NOMO-1 treated with dmso at 0.1 percent for 144 hours (cell line): ENCODE results near the gene TNFRSF17.
"Not testable (repeated sequence)": the region's sequence is repeated elsewhere in the genome, so short reads cannot be mapped to it uniquely, and the experiment has no call there.

Experiments used
- DNase-seq: peaks from one replicate; lab custom pipeline; 2025; ENCODE audit not compliant: unreplicated experiment; lab: John Stamatoyannopoulos, UW

The TNFRSF17 gene

DNA sequence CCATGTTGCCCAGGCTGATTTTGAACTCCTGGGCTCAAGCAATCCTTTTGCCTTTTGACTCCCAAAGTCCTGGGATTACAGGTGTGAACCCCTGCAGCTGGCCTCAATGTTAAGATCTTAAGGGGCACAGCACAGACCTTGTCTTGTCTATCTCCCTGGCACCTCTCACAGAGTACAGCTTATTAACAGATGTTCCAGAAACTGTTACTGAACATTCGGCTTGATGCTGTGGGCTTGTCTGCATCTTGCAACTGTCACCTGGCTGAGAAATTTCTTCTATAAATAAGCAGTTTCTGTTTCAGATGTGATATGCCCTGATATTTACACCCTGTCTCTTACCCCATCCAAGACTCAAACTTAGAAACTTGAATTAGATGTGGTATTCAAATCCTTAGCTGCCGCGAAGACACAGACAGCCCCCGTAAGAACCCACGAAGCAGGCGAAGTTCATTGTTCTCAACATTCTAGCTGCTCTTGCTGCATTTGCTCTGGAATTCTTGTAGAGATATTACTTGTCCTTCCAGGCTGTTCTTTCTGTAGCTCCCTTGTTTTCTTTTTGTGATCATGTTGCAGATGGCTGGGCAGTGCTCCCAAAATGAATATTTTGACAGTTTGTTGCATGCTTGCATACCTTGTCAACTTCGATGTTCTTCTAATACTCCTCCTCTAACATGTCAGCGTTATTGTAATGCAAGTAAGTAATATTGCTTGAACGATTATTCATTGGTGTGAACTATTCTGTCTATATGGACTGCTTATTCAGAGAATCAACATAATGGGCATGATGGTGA is at the start of gene TNFRSF17:
Gene TNFRSF17, plus strand, starts transcription at position 450 of the 791 bp plus-strand sequence. Its CDS starts 115 bp downstream, at position 565.
- no peak for DNase-seq

DNA sequence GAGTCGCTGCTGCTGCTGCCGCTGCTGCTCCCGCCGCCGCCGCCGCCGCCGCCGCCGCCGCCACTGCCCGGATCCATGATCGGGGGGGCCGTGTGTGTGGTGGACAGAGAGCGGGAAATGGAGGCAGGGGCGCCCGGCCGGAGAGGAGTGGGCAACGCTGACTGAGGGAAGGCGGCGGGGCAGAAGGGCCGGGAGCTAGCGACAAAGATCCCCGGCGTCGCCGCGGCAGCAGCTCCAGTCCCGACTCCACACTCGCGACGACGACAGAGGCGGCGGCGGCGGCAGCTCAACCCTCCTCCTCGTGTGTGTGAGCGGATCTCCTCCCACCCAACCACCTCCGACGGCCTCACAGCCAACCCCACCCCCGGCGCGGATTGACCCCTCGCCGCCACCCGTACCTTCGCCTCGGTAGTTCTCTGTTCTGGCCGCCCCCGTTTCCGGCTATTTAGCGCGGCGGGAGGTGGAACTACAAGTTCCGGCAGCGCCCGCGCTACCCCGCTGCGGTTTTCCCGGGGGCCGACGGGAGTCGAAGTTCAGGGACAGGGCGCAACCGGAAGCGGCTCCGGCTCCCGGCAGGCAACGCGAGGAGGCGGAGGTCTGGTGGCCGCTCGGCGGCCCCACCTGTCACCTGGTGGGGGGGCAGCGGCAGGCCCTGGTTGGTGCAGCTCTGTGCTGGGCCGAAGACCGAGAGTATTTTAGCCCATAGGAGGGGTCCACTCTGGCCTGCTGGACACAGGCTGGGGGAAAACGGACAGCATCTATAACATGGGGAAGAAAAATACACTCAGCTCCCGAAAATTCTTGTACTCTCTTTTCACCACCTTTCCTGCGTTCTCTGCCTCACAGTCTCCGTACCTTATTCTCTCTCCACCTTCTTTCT is 49.1 kb upstream of the TNFRSF17 start, which contains the start of gene GSPT1:
Gene GSPT1, minus strand, starts transcription at position 313 of the 880 bp plus-strand sequence. Its CDS starts 236 bp downstream, at position 77.
- peak; percentile 98 for DNase-seq

DNA sequence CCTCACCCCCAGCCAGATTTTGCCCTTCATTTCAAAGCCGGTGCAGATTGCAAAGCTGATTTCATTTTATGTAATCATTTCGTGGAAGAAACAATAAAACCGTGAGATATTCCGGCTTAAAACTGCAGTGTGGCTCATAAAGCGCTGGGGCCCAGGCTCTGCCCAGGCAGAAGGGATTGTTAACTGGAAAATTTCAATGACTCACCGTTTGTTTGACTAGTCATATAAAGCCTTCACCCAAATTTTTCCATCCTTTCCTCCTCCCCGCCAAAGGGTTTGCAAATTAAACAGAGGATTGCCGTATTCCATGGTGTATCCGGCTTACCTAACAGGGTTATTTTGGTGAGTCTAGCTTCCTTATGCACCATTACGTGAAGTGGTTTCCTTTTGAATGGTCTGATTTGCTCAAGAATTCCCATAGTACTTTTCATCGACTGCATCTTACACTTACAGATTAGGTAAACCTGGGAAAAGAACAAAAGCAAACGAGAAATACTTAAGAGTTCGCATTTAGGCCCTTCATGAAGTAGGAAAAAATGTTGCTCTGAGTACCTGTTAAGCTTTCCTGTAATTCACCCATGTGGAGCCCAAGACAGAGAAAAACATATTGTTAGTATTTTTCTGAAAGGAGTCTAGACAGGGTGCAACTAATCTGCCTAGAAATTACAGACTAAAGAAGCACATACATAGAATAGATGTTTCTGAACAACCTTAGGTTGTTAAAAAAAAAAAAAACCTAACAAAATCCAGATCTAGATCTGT is 48.3 kb upstream of the TNFRSF17 start:
- DNase-seq: no peak

DNA sequence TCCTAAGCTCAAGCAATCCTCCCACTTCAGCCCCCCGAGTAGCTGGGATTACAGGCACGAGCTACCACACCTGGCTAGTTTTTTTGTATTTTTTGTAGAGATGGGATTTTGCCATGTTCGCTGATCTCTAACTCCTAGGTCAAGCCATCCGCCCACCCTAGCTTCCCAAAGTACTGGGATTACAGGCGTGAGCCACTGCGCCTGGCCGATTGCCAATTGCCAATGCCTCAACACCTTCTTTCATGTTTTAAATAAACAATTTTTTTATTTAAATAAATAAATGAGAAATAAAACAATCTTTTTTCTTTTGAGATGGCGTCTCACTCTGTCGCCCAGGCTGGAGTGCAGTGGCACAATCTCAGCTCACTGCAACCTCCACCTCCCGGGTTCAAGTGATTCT is 41.0 kb upstream of the TNFRSF17 start:
- DNase-seq: not testable (repeated sequence)

DNA sequence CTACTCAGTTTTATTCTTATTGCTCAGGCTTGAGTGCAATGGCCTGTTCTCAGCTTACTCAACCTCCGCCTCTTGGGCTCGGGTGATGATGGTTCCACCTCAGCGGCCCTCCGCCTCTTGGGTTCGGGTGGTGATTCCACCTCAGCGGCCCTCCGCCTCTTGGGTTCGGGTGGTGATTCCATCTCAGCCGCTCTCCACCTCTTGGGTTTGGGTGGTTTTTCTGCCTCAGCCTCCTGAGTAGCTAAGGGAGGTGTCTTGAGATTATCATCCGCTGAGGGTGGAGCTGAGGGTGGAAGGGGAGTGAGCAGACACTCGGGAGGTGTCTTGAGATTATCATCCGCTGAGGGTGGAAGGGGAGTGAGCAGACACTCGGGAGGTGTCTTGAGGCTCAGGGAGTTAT is 37.7 kb upstream of the TNFRSF17 start:
- DNase-seq: not testable (repeated sequence)

DNA sequence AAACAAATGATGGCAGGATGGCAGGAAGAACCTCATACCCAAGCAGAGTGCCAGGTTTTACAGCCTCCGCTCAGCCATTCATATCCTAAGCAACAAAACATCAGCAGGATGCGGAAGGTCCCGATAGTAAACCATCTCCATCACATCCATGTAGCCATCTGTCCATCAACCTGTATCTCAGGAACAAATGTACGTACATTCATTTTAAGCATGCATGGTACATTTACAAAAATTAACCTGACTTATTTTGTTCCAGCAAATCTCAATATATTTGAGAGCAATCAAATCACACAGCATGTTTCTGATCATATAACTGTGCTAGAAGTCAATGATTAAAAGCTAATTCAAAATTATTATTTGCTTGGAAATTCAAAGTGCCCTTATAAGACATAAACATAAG is 23.1 kb upstream of the TNFRSF17 start, which contains the start of gene NPIPB2:
Gene NPIPB2, minus strand, starts transcription at position 101 of the 400 bp plus-strand sequence. Its CDS starts 0 bp downstream, at position 101.
- DNase-seq: not testable (repeated sequence)

DNA sequence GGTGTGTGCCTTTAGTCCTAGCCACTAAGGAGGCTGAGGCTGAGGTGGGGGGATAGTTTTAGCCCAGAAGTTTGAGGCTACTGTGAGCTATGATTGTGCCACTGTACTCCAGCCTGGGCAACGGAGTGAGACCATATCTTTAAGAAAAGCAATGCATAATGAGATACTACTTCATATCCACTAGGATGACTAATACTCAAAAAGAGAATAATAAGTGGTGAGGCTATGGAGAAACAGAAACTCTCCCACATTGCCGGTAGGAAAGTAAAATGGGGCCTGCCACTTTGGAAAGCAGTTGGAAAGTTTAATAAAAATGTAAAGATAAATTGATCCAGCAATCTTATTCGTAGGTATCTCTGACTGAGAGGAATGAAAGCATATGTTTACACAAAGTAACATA is 18.6 kb upstream of the TNFRSF17 start:
- no peak for DNase-seq

DNA sequence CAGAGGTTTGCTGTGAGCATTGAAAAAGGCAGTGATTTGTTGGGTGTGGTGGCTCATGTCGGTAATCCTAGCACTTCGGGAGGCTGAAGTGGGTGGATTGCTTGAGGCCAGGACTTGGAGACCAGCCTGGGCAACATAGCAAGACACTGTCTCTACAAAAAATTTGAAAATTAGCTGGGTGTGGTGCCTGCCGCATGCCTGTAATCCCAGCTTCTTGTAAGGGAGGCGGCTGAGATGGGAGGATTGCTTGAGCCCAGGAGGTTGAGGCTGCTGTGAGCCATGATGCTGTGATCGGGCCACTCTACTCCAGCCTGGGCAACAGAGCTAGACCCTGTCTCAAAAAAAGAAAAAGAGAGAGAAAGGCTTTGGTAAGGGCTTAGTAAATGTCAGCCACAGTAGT is 16.2 kb upstream of the TNFRSF17 start:
- DNase-seq: no peak

DNA sequence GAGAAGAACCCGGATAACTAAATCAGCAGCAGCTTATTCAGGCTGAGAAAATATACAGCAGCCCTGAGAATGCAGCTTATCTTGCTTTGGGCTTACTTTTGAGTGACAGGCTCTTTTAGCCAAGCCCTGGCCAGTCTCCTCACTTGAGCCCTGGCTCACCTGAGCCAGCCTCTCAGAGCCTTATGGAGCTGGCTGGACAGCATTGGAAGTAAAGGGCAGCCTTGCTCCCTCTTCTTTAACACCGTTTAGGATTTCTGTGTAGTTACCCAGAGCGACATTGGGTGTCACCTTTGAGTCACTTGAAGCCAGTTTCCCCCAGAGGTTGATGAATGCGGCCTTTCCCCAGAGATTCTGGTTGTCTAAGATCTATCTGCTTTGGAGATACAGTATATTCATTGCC is 15.5 kb upstream of the TNFRSF17 start:
- DNase-seq: peak; percentile 12

DNA sequence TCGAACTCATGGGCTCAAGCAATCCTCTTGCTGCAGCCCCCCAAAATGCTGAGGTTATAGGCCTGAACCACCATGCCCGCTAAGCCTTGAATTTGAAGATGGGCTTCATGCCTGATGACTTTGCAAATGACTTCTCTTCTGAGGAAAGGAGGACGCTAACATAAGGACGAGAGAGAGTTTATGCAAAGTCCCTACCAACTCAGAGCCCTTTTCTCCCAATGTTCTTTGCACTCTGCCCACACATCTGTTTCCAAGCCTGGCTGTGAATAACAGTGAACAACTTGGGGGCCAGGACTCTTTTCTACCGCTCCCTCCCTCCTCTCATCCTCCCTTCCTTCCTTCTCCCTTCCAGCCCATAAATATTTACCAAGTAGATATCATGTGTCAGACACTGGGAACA is 14.6 kb upstream of the TNFRSF17 start:
- no peak for DNase-seq

DNA sequence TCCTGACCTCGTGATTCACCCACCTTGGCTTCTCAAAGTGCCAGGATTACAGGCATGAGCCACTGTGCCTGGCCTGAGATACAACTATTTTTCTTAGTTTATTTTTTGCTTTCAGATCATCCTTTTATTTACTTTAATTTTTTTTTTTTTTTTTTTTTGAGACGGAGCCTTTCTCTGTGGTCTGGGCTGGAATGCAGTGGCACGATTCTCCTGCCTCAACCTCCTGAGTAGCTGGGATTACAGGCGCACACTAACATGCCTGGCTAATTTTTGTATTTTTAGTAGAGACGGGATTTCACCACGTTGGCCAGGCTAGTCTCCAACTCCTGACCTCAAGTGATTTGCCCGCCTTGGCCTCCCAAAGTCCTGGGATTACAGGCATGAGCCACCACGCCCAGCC is 11.4 kb upstream of the TNFRSF17 start:
- DNase-seq: not testable (repeated sequence)

DNA sequence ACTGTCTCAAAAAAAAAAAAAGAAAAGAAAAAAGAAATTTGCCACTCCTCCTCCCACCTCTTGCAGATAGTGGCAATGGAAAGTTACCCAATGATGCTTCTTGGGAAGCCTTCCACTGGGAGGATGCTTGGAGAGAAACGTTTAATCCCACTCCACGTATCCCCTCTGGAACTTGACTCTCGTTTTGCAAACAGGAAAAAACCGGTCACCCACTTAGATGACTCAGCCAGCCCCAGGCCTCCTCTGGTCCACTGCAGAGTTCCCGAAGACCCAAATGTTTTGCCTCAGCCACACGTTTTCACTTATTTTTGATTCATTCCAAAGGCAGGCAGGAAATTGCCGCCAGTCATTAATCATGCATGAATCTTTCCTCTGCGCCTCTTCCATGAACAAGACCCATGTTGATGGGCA is 9.3 kb upstream of the TNFRSF17 start:
- DNase-seq: no peak

DNA sequence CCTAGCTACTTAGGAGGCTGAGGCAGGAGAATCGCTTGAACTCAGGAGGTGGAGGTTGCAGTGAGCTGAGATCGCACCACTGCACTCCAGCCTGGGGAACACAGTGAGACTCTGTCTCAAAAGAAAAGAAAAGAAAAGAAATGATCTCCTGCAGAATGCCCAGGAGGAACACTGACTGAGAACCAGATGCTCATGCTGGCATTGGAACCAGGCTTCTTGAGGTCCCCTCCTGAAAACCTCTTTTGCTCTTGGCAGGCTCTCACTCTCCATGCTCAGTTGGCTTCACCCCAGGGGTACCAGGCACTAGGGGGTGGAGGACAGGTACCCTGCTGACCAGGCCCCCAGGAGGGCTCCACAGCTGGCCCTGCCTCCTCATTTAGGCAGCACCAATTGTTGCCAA is 8.5 kb upstream of the TNFRSF17 start:
- no peak for DNase-seq

DNA sequence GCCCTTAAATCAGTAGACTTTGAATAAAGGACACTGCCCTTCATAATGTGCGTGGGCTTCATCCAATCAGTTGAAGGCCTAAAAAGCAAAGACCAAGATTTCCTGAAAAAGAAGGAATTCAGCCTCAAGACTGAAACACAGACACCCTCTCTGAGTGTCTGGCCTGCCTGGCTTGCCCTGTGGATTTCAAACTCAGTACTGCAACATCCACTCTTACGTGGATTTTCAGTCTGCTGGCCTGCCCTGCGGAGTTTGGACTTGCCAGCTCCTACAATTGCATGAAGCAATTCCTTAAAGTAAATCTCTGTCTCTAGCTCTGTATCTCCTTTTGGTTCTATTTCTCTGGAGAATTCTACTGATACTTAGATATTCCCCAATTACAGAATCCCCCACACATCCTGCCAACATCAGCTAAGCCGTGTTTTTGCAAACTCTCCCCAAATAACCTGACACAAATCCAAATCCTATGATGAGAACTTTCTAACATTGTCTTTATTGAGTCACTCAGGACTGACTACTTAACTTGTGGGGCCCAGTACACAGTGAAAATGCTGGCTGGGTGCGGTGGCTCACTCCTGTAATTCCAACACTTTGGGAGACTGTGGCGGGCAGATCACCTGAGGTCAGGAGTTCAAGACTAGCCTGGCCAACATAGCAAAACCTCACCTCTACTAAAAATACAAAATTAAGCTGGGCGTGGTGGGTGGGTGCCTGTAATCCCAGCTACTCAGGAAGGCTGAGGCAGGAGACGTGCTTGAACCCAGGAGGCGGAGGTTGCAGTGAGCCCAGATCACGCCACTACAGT is 7.2 kb upstream of the TNFRSF17 start:
- no peak for DNase-seq

DNA sequence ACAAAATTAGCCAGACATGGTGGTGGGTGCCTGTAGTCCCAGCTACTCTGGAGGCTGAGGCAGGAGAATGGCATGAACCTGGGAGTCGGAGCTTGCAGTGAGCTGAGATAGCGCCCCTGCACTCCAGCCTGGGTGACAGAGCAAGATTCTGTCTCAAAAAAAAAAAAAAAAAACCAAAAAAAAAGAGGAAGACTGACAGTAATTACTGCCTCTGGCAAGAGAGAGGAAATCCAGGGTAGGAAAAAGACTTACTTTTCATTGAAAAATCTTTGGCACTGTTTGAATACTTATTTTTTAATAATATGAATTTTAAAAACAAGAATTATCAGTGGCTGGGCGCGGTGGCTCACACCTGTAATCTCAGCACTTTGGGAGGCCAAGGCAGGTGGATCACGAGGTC is 2.6 kb upstream of the TNFRSF17 start:
- DNase-seq: peak; percentile 37

DNA sequence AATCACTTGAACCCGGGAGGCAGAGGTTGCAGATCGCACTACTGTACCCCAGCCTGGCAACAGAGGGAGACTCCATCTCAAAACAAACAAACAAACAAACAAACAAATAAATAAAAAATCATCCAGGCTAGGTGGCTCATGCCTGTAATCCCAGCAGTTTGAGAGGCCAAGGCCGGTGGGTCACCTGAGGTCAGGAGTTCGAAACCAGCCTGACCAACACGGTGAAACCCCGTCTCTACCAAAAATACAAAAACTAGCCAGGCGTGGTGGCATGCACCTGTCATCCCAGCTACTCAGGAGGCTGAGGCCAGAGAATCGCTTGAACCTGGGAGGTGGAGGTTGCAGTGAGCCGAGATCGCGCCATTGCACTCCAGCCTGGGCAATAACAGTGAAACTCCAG is 2.0 kb upstream of the TNFRSF17 start:
- not testable (repeated sequence) for DNase-seq

DNA sequence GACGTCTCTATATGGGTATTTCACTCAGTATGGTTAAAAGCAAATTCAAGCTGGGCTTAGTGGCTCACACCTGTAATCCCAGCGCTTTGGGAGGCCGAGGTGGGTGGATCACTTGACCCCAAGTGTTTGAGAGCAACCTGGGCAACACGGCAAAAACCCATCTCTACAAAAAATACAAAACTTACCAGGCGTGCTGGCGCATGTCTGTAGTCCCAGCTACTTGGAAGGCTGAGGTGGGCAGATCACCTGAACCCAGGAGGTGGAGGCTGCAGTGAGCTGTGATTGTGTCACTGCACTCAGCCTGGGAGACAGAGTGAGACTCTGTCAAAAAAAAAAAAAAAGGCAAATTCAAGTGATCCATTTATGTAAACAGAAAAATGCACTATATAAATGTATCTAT is 1.3 kb upstream of the TNFRSF17 start:
- no peak for DNase-seq

DNA sequence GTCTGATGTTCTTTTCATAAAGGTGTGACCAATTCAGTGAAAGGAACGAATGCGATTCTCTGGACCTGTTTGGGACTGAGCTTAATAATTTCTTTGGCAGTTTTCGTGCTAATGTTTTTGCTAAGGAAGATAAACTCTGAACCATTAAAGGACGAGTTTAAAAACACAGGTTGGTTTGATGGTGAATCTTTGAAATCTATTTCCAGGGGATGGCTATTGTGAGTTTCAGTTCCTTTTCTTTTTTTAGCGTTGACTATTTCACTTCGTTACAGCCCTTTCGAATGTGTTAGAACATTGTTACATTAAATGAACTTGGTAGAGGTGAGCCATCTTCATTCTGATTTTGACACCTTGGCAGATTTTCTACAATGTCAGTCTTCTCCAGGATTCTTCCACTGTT is 1.2 kb downstream of the TNFRSF17 start:
- DNase-seq: no peak

DNA sequence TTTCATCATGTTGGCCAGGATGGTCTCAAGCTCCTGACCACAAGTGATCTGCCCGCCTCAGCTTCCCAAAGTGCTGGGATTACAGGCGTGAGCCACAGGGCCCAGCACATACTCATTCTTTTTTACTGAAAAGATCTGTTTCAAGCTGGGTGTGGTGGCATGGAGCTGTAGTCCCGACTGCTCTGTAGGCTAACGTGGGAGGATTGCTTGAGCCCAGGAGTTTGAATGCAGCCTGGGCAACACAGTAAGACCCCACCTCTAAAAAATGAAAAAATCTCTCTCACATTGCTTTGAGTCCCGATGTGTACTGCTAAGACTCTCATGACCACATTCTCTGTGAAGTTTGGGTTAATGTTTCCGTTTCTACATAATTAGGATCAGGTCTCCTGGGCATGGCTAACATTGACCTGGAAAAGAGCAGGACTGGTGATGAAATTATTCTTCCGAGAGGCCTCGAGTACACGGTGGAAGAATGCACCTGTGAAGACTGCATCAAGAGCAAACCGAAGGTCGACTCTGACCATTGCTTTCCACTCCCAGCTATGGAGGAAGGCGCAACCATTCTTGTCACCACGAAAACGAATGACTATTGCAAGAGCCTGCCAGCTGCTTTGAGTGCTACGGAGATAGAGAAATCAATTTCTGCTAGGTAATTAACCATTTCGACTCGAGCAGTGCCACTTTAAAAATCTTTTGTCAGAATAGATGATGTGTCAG is 2.3 kb downstream of the TNFRSF17 start:
- no peak for DNase-seq

DNA sequence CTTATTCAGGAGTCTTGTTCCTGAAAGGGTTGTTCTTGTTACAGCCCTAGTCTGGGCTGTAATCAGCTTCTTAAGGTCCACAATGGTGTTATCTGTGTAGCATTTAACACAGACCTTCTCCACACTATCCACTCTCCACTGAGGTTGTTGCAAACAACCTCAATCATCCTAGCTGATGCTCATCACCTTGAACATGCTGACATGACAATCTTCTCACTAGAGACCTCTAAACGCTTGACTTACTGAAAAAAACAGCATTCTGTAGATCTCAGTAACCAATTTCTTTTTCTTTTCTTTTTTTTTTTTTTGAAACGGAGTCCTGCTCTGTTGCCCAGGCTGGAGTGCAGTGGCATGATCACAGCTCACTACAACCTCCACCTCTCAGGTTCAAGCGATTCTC is 3.6 kb downstream of the TNFRSF17 start:
- no peak for DNase-seq
